K562 (cell line): ENCODE data around the gene SNX20. TPM values are rescaled to one million over a fixed set of nuclear protein-coding genes. Genes with fewer than 3 reads are reported as not detected.

Experiments
- ATAC-seq: fragments of 200-7000 bp; cut with Tn5 transposase; 3 replicates; pipeline ENCODE4 v1.9.1; 2020; ENCODE audit warnings: moderate library complexity
- BruUV-seq: library from RNA; stranded (reverse); fragments of 400-500 nt; replicated peaks from 2 replicates; lab custom pipeline; 2021; lab: Mats Ljungman, UMichigan
- CTCF ChIA-PET: fragments of 300-600 bp; formaldehyde crosslinking; extraction: SDS; loops from one replicate; lab custom pipeline; 2021; ENCODE audit warnings: low intra/inter-chr PET ratio; lab: Yijun Ruan, JAX
- POLR2A ChIA-PET: fragments of 300-600, 350-650 bp; sonication (Branson Sonifier 250); formaldehyde crosslinking; extraction: SDS; loops from one replicate; lab custom pipeline; 2021; ENCODE audit warnings: antibody characterized with exemption, inconsistent platforms; lab: Yijun Ruan, JAX
- DNase-seq, 4 experiments: peaks; one replicate each; pipeline versions ENCODE4 v3.0.0 to v3.0.0-alpha.2; 2011 to 2018; ENCODE audit warnings: low spot score in 3 of 4, mixed read lengths in 3 of 4; ENCODE audit errors: extremely low read depth in 1 of 4
- FAIRE-seq: peaks from 2 replicates; lab custom pipeline; 2011; peaks lifted over from hg19 to GRCh38; lab: Jason Lieb, UNC
- H2AFZ ChIP-seq: 2 replicates; pipeline ENCODE4 v1.6.0; 2011; ENCODE audit warnings: low read depth, low read length, control low read depth, inconsistent platforms
- H3K27ac ChIP-seq: fragments of 200-600 bp; 3 replicates; pipeline ENCODE4 v1.8.0; 2011; ENCODE audit warnings: low read depth, mild to moderate bottlenecking, control low read depth, inconsistent platforms, low read length, moderate library complexity, mixed read lengths; ENCODE audit errors: extremely low read depth
- H3K27me3 ChIP-seq, 2 experiments: fragments of 300-600 bp in 1 of 2; 2 replicates in 1 of 2; 3 replicates in 1 of 2; pipeline versions ENCODE4 v1.6.0 to v1.8.0; 2011; ENCODE audit warnings: inconsistent platforms in 2 of 2, low read length in 2 of 2, mild to moderate bottlenecking in 1 of 2, mixed read lengths in 1 of 2, moderate library complexity in 1 of 2; ENCODE audit not compliant: control insufficient read depth in 2 of 2, insufficient read depth in 2 of 2
- H3K36me3 ChIP-seq: fragments of 300-600 bp; 3 replicates; pipeline ENCODE4 v1.8.0; 2011; ENCODE audit warnings: mild to moderate bottlenecking, low read length, inconsistent platforms; ENCODE audit not compliant: control insufficient read depth, insufficient read depth
- H3K4me1 ChIP-seq, 2 experiments: fragments of 200-600 bp in 1 of 2; replicated peaks in 1 of 2; 2 replicates in 1 of 2; 3 replicates in 1 of 2; pipeline versions ENCODE4 v1.5.1 to v1.8.0; 2011; ENCODE audit warnings: inconsistent platforms in 2 of 2, low read length in 2 of 2, mild to moderate bottlenecking in 1 of 2, mixed read lengths in 1 of 2, moderate library complexity in 1 of 2; ENCODE audit not compliant: control insufficient read depth in 2 of 2, insufficient read depth in 2 of 2
- H3K4me2 ChIP-seq: 2 replicates; pipeline ENCODE4 v1.6.1; 2011; ENCODE audit warnings: low read length, control low read depth, inconsistent platforms, mixed read lengths; ENCODE audit not compliant: insufficient read depth
- H3K4me3 ChIP-seq: fragments of 200-600 bp; sonication (generic), shearing (Covaris generic); 2 replicates; pipeline ENCODE4 v1.5.1; 2016; ENCODE audit warnings: control low read depth, inconsistent platforms
- H3K79me2 ChIP-seq: fragments of 200-600 bp; 3 replicates; pipeline ENCODE4 v1.8.0; 2011; ENCODE audit warnings: low read length, inconsistent platforms; ENCODE audit not compliant: control insufficient read depth, insufficient read depth
- H3K9ac ChIP-seq, 2 experiments: 2 replicates each; pipeline versions ENCODE4 v1.6.0 to v1.6.1; 2011; ENCODE audit warnings: low read depth in 2 of 2, low read length in 2 of 2, control low read depth in 1 of 2, inconsistent platforms in 1 of 2, mild to moderate bottlenecking in 1 of 2, mixed read lengths in 1 of 2; ENCODE audit not compliant: insufficient read depth in 1 of 2
- H3K9me1 ChIP-seq: one replicate; pipeline ENCODE4 v1.6.0; 2011; ENCODE audit warnings: inconsistent platforms, mild to moderate bottlenecking, low read length, moderate library complexity; ENCODE audit not compliant: control insufficient read depth, insufficient read depth
- H3K9me3 ChIP-seq: replicated peaks from 2 replicates; pipeline ENCODE4 v1.5.1; 2011; ENCODE audit warnings: low read depth, low read length, inconsistent platforms; ENCODE audit not compliant: control insufficient read depth, insufficient read depth
- H4K20me1 ChIP-seq: replicated peaks from 2 replicates; pipeline ENCODE4 v1.6.1; 2011; ENCODE audit warnings: low read length, inconsistent platforms, mixed read lengths; ENCODE audit not compliant: control insufficient read depth, insufficient read depth
- ATF2 ChIP-seq: sonication (generic); formaldehyde crosslinking; IDR thresholded peaks from 2 replicates; pipeline ENCODE4 v1.8.1; 2022; ENCODE audit warnings: missing genetic modification reagents
- CEBPB ChIP-seq: fragments of 450-650 bp; IDR thresholded peaks from 2 replicates; pipeline ENCODE4 v1.6.1; 2016; ENCODE audit warnings: missing genetic modification characterization, missing compliant biosample characterization
- CREB5 ChIP-seq: fragments of 250-450 bp; sonication (Bioruptor Pico); IDR thresholded peaks from 2 replicates; pipeline ENCODE4 v1.5.0; 2020; ENCODE audit warnings: mild to moderate bottlenecking
- DNMT1 ChIP-seq: fragments of 450-650 bp; IDR thresholded peaks from 2 replicates; pipeline ENCODE4 v1.6.1; 2016; ENCODE audit warnings: antibody characterized with exemption, mild to moderate bottlenecking
- GTF3C2 ChIP-seq: IDR thresholded peaks from 3 replicates; pipeline ENCODE4 v1.6.1; 2011; ENCODE audit warnings: borderline replicate concordance, mild to moderate bottlenecking, moderate library complexity; ENCODE audit not compliant: insufficient read length; ENCODE audit errors: extremely low read depth
- MYNN ChIP-seq, 2 experiments: sonication (generic); formaldehyde crosslinking in 1 of 2; IDR thresholded peaks; 2 replicates each; pipeline versions ENCODE4 v1.5.0 to v1.6.1; 2016 to 2020; ENCODE audit warnings: antibody characterized with exemption in 1 of 2, missing genetic modification reagents in 1 of 2
- RCOR1 ChIP-seq, 2 experiments: IDR thresholded peaks; 2 replicates each; pipeline ENCODE4 v1.6.1; 2012; ENCODE audit warnings: low read depth in 2 of 2, low read length in 2 of 2, borderline replicate concordance in 1 of 2, improper control_type of control experiment in 1 of 2
- SIN3B ChIP-seq: fragments of 450-650 bp; IDR thresholded peaks from 2 replicates; pipeline ENCODE4 v1.6.1; 2017; ENCODE audit warnings: low read depth, mild to moderate bottlenecking, moderate library complexity
- SMARCC2 ChIP-seq: fragments of 450-650 bp; IDR thresholded peaks from 2 replicates; pipeline ENCODE4 v1.6.1; 2017; ENCODE audit warnings: antibody characterized with exemption, moderate library complexity, mild to moderate bottlenecking, low read depth
- SNAPC5 ChIP-seq: fragments of 250-450 bp; sonication (Bioruptor Pico); IDR thresholded peaks from 2 replicates; pipeline ENCODE4 v1.8.0; 2021; ENCODE audit warnings: moderate library complexity, mild to moderate bottlenecking, inconsistent platforms
- TBL1XR1 ChIP-seq, 2 experiments: IDR thresholded peaks; 2 replicates each; pipeline ENCODE4 v1.6.1; 2012; ENCODE audit warnings: improper control_type of control experiment in 2 of 2, low read length in 2 of 2, mild to moderate bottlenecking in 1 of 2
- ZBTB43 ChIP-seq: sonication (generic); formaldehyde crosslinking; IDR thresholded peaks from 2 replicates; pipeline ENCODE4 v1.8.0; 2023; ENCODE audit warnings: mild to moderate bottlenecking, missing genetic modification reagents
- ZNF124 ChIP-seq: sonication (generic); formaldehyde crosslinking; IDR thresholded peaks from 2 replicates; pipeline ENCODE4 v1.8.1; 2022; ENCODE audit warnings: missing genetic modification reagents
- ZNF212 ChIP-seq: fragments of 450-650 bp; formaldehyde crosslinking; IDR thresholded peaks from 2 replicates; pipeline ENCODE4 v1.4.0; 2020; ENCODE audit warnings: mild to moderate bottlenecking
- ZNF347 ChIP-seq: fragments of 450-650 bp; formaldehyde crosslinking; IDR thresholded peaks from 2 replicates; pipeline ENCODE4 v1.4.0; 2020; ENCODE audit warnings: low read depth, mild to moderate bottlenecking, moderate library complexity
- WGBS: fragments of 100-300 bp; shearing (Covaris generic); methylation state at CpG from one replicate; pipeline ENCODE4 v1.1.6; 2016; ENCODE audit warnings: low coverage, mixed read lengths; ENCODE audit not compliant: insufficient coverage; ENCODE audit errors: missing lambda C conversion rate; 5-methylcytosine and 5-hydroxymethylcytosine counted together
- in situ Hi-C: fragments of 300-500 bp; cut with MboI; formaldehyde crosslinking; loops from 4 replicates; pipeline ENCODE4 v1.15.0; 2018; ENCODE audit warnings: inconsistent platforms, mixed read lengths
- intact Hi-C: fragments of 100-400 bp; cut with micrococcal nuclease; formaldehyde crosslinking; loops from 2 replicates; pipeline ENCODE4 v1.14.2; 2022
- polyA plus RNA-seq, 8 experiments: library from polyadenylated mRNA; depleted of rRNA in 4 of 8; stranded (reverse) in 5 of 8; unstranded in 3 of 8; fragments of >200 nt; fragmentation: Nextera tagmentation in 2 of 8; fragmentation: Illumina TruSeq in 1 of 8; extraction: Ambion mirVana in 2 of 8; extraction: Trizol in 1 of 8; gene quantifications; 2 replicates each; pipeline versions ENCODE4 v1.2.1 to v1.2.3, GENCODE V29; 2011 to 2014; ENCODE audit warnings: inconsistent platforms in 1 of 8, missing spikeins in 1 of 8
- total RNA-seq, 7 experiments: library from RNA; depleted of rRNA in 6 of 7; stranded (reverse); fragments of >200 nt in 6 of 7; fragmentation: Illumina TruSeq in 2 of 7; extraction: Trizol in 2 of 7; gene quantifications; 2 replicates each; pipeline versions ENCODE4 v1.2.1 to v1.2.3, GENCODE V29; 2011 to 2021; ENCODE audit warnings: low replicate concordance in 1 of 7

The SNX20 gene
- total and polyA plus RNA-seq, 9 of the 15 experiments (the other 6 are each of a cell fraction or from before 2014, with no cell fraction given), result 0.04 to 0.07 TPM; not detected in 7

- TF ChIP-seq CREB5 (CRISPR knock-in tag) (no peak), ZNF124 (CRISPR knock-in tag) (no peak), SNAPC5 (no peak), ATF2 (CRISPR knock-in tag) (no peak), SIN3B (no peak)
Observed at GRCh38 chr16:50688867-50689266, 7.8 kb upstream of the SNX20 start (continued).

- Histone ChIP-seq H3K27me3 (peaks cover 8 to 41% of the 10 kb centered on the region in 2 experiments; a peak in 3 of 5 replicates), H3K27ac (no peak overlapping the region), H3K4me3 (no peak overlapping the region), H3K9me3 (no peaks in the 10 kb centered on the region), H3K36me3 (no peaks in the 10 kb centered on the region), H3K4me1 (peaks cover 0 to 2% of the 10 kb centered on the region in 2 experiments; a peak in 2 of 5 replicates), H4K20me1 (no peaks in the 10 kb centered on the region), H3K9me1 (no peaks in the 10 kb centered on the region), H3K4me2 (no peak overlapping the region), H3K9ac (no peak overlapping the region), H2AFZ (no peak overlapping the region), H3K79me2 (no peaks in the 10 kb centered on the region)
- ChIA-PET CTCF (no interaction called here), POLR2A (no interaction called here)
- ATAC-seq (no peak), FAIRE-seq (no peak), DNase-seq (no peak)
- 3% methylated on average over 12 of the region's 12 CpGs for WGBS
- in situ Hi-C loops (no loop called here), intact Hi-C loops (no loop called here)
- BruUV-seq, result no TSS peak
- TF ChIP-seq SMARCC2 (no peak), CEBPB (tag) (no peak), GTF3C2 (no peak), TBL1XR1 (IDR thresholded peaks at IDR 0.05; ENCODE audit: low read length in 2 of 2) (no peak), RCOR1 (IDR thresholded peaks at IDR 0.05; ENCODE audit: borderline replicate concordance in 1 of 2, low read depth in 2 of 2, low read length in 2 of 2) (no peak), DNMT1 (no peak), ZBTB43 (no peak), ZNF212 (CRISPR knock-in tag) (no peak), ZNF347 (no peak), MYNN (IDR thresholded peaks at IDR 0.05) (no peak), MYNN (CRISPR knock-in tag; IDR thresholded peaks at IDR 0.05) (no peak)
Observed at GRCh38 chr16:50688083-50688482, 7.0 kb upstream of the SNX20 start.
